WERI-Rb-1 (cell line): ENCODE data around the gene MMP17.

Source experiments
- DNase-seq: peaks from one replicate; pipeline ENCODE4 v3.0.0-alpha.2; 2020
- H3K27ac ChIP-seq: fragments of 250-450 bp; sonication (Bioruptor Pico); 2 replicates; pipeline ENCODE4 v1.5.1; 2020; ENCODE audit warnings: mild to moderate bottlenecking, moderate library complexity
- H3K27me3 ChIP-seq: fragments of 250-450 bp; sonication (Bioruptor Pico); 2 replicates; pipeline ENCODE4 v1.5.1; 2021; ENCODE audit warnings: mild to moderate bottlenecking, low read depth, moderate library complexity; ENCODE audit not compliant: insufficient read depth, severe bottlenecking
- H3K36me3 ChIP-seq: fragments of 250-450 bp; sonication (Bioruptor Pico); 2 replicates; pipeline ENCODE4 v1.5.1; 2020; ENCODE audit warnings: mild to moderate bottlenecking, moderate library complexity
- H3K4me3 ChIP-seq: 2 replicates; pipeline ENCODE4 v1.5.1; 2011; ENCODE audit warnings: low read depth, mild to moderate bottlenecking, control low read depth, low read length
- H3K9me3 ChIP-seq: fragments of 250-450 bp; sonication (Bioruptor Pico); 2 replicates; pipeline ENCODE4 v1.5.1; 2021; ENCODE audit warnings: mild to moderate bottlenecking, moderate library complexity; ENCODE audit not compliant: severe bottlenecking
- TF ChIP-seq, protein P1 (sequence below): IDR thresholded peaks from 2 replicates; pipeline ENCODE4 v1.5.1; 2011; ENCODE audit warnings: low read depth, mild to moderate bottlenecking, control low read depth, inconsistent platforms, low read length

MMP17 gene

GRCh38 chr12:131853832-131854797 is 25.9 kb downstream of the MMP17 start:
- H3K4me3 ChIP-seq = no peak overlapping the region
- TF ChIP-seq, protein P1, sequence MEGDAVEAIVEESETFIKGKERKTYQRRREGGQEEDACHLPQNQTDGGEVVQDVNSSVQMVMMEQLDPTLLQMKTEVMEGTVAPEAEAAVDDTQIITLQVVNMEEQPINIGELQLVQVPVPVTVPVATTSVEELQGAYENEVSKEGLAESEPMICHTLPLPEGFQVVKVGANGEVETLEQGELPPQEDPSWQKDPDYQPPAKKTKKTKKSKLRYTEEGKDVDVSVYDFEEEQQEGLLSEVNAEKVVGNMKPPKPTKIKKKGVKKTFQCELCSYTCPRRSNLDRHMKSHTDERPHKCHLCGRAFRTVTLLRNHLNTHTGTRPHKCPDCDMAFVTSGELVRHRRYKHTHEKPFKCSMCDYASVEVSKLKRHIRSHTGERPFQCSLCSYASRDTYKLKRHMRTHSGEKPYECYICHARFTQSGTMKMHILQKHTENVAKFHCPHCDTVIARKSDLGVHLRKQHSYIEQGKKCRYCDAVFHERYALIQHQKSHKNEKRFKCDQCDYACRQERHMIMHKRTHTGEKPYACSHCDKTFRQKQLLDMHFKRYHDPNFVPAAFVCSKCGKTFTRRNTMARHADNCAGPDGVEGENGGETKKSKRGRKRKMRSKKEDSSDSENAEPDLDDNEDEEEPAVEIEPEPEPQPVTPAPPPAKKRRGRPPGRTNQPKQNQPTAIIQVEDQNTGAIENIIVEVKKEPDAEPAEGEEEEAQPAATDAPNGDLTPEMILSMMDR = peak; percentile 35; the same call in 1 of the 2 replicates
- H3K36me3 ChIP-seq = no peaks in the 10 kb centered on the region; the same call in 1 of the 2 replicates
- no peak overlapping the region for H3K27ac ChIP-seq
- no peak for DNase-seq
- peaks cover 3% of the 10 kb centered on the region for H3K9me3 ChIP-seq
- no peaks in the 10 kb centered on the region for H3K27me3 ChIP-seq

DNA sequence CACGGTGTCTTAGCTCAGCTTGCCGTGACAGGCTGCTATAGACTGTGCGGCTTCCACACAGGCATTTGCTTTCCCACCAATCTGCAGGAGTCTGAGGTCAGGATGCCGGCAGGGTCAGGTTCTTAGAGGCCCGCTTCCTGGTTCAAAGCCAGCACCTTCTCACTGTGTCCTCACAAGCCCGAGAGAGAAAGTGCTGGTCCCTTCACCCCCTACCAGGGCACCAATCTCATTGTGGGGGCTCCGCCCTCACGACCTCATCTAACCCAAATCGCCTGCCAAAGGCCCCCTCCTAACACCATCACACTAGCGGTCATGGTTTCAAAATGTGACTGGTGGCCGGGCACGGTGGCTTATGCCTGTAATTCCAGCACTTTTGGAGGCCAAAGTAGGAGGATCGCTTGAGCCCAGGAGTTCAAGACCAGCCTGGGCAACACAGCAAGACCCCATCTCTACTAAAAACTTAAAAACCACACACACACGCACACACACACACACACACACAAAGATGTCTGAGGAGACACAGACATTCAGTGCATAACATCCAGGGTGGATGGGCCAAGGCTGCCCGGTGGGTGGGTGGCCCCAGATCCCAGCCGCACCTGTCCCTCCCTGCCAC is 26.8 kb downstream of the MMP17 start:
- no peak overlapping the region for H3K27ac ChIP-seq
- H3K27me3 ChIP-seq = no peaks in the 10 kb centered on the region
- H3K36me3 ChIP-seq = no peaks in the 10 kb centered on the region; the same call in 1 of the 2 replicates
- H3K9me3 ChIP-seq = peaks cover 3% of the 10 kb centered on the region
- no peak overlapping the region for H3K4me3 ChIP-seq
- TF ChIP-seq, protein P1 = no peak
- no peak for DNase-seq

- Histone ChIP-seq H3K27ac (no peak overlapping the region), H3K9me3 (peaks cover 3% of the 10 kb centered on the region), H3K27me3 (no peaks in the 10 kb centered on the region), H3K36me3 (no peaks in the 10 kb centered on the region; the same call in 1 of the 2 replicates), H3K4me3 (no peak overlapping the region)
- DNase-seq = no peak
- TF ChIP-seq, protein P1 = no peak
Measured at GRCh38 chr12:131855521-131856142, 27.4 kb downstream of the MMP17 start.

- peaks cover 3% of the 10 kb centered on the region for H3K9me3 ChIP-seq
- no peak overlapping the region for H3K27ac ChIP-seq
- no peaks in the 10 kb centered on the region for H3K27me3 ChIP-seq
- no peak overlapping the region for H3K4me3 ChIP-seq
- TF ChIP-seq, protein P1 = no peak
- no peaks in the 10 kb centered on the region; the same call in 1 of the 2 replicates for H3K36me3 ChIP-seq
- no peak for DNase-seq
Measured at GRCh38 chr12:131856366-131857097, 28.3 kb downstream of the MMP17 start.
